HepG2 (cell line): ENCODE measurements around the gene SLC25A48. TPM values are rescaled to one million over a fixed set of nuclear protein-coding genes. Genes with fewer than 3 reads are reported as not detected.

Source experiments
- ATAD3A ChIP-seq: sonication (generic); formaldehyde crosslinking; IDR thresholded peaks from 2 replicates; pipeline ENCODE4 v1.4.0; 2020; ENCODE audit warnings: missing genetic modification reagents
- HDAC6 ChIP-seq: fragments of 200-600 bp; sonication (generic); IDR thresholded peaks from 2 replicates; pipeline ENCODE4 v1.7.0; 2017; ENCODE audit warnings: mild to moderate bottlenecking, antibody characterized with exemption, low read length, low read depth
- ZNF138 ChIP-seq: sonication (generic); formaldehyde crosslinking; IDR thresholded peaks from 2 replicates; pipeline ENCODE4 v1.5.0; 2020; ENCODE audit warnings: mild to moderate bottlenecking, low read depth, missing genetic modification reagents
- ZNF234 ChIP-seq: sonication (generic); formaldehyde crosslinking; conservative IDR thresholded peaks from 2 replicates; pipeline ENCODE4 v1.5.1; 2020; ENCODE audit warnings: mild to moderate bottlenecking, missing genetic modification reagents
- ZNF296 ChIP-seq: sonication (generic); formaldehyde crosslinking; conservative IDR thresholded peaks from 2 replicates; pipeline ENCODE4 v1.5.0; 2020; ENCODE audit warnings: mild to moderate bottlenecking, missing genetic modification reagents
- ZNF720 ChIP-seq: sonication (generic); formaldehyde crosslinking; IDR thresholded peaks from 2 replicates; pipeline ENCODE4 v1.4.0; 2020; ENCODE audit warnings: missing genetic modification reagents
- ZNF839 ChIP-seq: sonication (generic); formaldehyde crosslinking; IDR thresholded peaks from 2 replicates; pipeline ENCODE4 v1.4.0; 2020; ENCODE audit warnings: missing genetic modification reagents, mild to moderate bottlenecking, borderline replicate concordance
- polyA plus RNA-seq, 8 experiments: library from polyadenylated mRNA; depleted of rRNA in 3 of 8; stranded (reverse) in 7 of 8; unstranded in 1 of 8; fragments of >200 nt; fragmentation: Illumina TruSeq in 4 of 8; extraction: Trizol in 4 of 8; gene quantifications; 2 replicates each; pipeline versions ENCODE4 v1.2.1 to v1.2.3, GENCODE V29; 2011 to 2016; ENCODE audit warnings: low read depth in 4 of 8, missing spikeins in 1 of 8, mixed read lengths in 1 of 8; ENCODE audit not compliant: insufficient read depth in 1 of 8
- total RNA-seq, 5 experiments: library from RNA; depleted of rRNA; stranded (reverse); fragments of >200 nt; fragmentation: Illumina TruSeq; extraction: Trizol; gene quantifications; 2 replicates each; pipeline ENCODE4 v1.2.3, GENCODE V29; 2016; ENCODE audit warnings: low read depth in 1 of 5
- TF ChIP-seq, protein P1 (sequence below): IDR thresholded peaks from 2 replicates; pipeline ENCODE4 v1.6.1; 2016; ENCODE audit warnings: low read depth, missing genetic modification reagents, missing compliant biosample characterization
- TF ChIP-seq, protein P2 (sequence below): sonication (generic); formaldehyde crosslinking; conservative IDR thresholded peaks from 2 replicates; pipeline ENCODE4 v1.4.0; 2020; ENCODE audit warnings: missing genetic modification reagents

SLC25A48 gene
- total and polyA plus RNA-seq, 2 of the 13 experiments (the other 11 are each of a cell fraction or from before 2014, with no cell fraction given): 0.17 to 4.5 TPM

DNA sequence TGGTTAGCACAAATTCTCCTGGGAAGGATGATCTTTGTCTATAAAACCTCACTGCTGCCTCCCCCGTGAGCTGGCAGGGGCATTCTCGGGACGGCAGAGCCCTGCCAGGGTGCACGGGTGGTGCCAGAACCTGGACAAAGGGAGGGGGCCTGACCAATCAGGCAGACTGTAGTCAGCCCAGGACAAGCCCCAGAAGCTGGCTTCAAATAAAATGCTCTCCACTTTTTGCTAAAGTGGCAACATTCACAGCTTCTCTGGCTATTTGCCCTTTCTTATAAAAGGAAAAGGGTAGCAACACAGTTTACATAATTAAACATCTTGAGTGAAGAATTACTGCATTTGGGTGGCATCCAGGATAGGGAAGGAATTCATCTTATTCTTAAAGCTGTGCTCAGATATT, 46.8 kb downstream of the SLC25A48 start (continued):
- TF ChIP-seq, protein P1, sequence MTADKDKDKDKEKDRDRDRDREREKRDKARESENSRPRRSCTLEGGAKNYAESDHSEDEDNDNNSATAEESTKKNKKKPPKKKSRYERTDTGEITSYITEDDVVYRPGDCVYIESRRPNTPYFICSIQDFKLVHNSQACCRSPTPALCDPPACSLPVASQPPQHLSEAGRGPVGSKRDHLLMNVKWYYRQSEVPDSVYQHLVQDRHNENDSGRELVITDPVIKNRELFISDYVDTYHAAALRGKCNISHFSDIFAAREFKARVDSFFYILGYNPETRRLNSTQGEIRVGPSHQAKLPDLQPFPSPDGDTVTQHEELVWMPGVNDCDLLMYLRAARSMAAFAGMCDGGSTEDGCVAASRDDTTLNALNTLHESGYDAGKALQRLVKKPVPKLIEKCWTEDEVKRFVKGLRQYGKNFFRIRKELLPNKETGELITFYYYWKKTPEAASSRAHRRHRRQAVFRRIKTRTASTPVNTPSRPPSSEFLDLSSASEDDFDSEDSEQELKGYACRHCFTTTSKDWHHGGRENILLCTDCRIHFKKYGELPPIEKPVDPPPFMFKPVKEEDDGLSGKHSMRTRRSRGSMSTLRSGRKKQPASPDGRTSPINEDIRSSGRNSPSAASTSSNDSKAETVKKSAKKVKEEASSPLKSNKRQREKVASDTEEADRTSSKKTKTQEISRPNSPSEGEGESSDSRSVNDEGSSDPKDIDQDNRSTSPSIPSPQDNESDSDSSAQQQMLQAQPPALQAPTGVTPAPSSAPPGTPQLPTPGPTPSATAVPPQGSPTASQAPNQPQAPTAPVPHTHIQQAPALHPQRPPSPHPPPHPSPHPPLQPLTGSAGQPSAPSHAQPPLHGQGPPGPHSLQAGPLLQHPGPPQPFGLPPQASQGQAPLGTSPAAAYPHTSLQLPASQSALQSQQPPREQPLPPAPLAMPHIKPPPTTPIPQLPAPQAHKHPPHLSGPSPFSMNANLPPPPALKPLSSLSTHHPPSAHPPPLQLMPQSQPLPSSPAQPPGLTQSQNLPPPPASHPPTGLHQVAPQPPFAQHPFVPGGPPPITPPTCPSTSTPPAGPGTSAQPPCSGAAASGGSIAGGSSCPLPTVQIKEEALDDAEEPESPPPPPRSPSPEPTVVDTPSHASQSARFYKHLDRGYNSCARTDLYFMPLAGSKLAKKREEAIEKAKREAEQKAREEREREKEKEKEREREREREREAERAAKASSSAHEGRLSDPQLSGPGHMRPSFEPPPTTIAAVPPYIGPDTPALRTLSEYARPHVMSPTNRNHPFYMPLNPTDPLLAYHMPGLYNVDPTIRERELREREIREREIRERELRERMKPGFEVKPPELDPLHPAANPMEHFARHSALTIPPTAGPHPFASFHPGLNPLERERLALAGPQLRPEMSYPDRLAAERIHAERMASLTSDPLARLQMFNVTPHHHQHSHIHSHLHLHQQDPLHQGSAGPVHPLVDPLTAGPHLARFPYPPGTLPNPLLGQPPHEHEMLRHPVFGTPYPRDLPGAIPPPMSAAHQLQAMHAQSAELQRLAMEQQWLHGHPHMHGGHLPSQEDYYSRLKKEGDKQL (CRISPR knock-in tag): no peak
- TF ChIP-seq ZNF720 (CRISPR knock-in tag) (no peak), ZNF234 (CRISPR knock-in tag) (no peak), ZNF839 (CRISPR knock-in tag) (no peak), HDAC6 (no peak), ATAD3A (CRISPR knock-in tag) (no peak), ZNF138 (CRISPR knock-in tag) (no peak), ZNF296 (CRISPR knock-in tag) (no peak)
- TF ChIP-seq, protein P2, sequence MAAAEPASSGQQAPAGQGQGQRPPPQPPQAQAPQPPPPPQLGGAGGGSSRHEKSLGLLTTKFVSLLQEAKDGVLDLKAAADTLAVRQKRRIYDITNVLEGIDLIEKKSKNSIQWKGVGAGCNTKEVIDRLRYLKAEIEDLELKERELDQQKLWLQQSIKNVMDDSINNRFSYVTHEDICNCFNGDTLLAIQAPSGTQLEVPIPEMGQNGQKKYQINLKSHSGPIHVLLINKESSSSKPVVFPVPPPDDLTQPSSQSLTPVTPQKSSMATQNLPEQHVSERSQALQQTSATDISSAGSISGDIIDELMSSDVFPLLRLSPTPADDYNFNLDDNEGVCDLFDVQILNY (CRISPR knock-in tag): no peak
